HAP-1 (cell line): ENCODE measurements around the gene DOCK10.

ENCODE experiments used
- DNase-seq, 2 experiments: peaks; one replicate each; pipeline ENCODE4 v3.0.0-alpha.2; 2016 to 2020; ENCODE audit warnings: low spot score in 2 of 2
- H3K27me3 ChIP-seq: fragments of 250-450 bp; sonication (Bioruptor Pico); 2 replicates; pipeline ENCODE4 v1.5.1; 2020; ENCODE audit warnings: low read depth, mild to moderate bottlenecking, moderate library complexity
- H3K36me3 ChIP-seq: fragments of 250-450 bp; sonication (Bioruptor Pico); replicated peaks from 2 replicates; pipeline ENCODE4 v1.5.1; 2020; ENCODE audit warnings: mild to moderate bottlenecking
- H3K4me1 ChIP-seq: fragments of 250-450 bp; sonication (Bioruptor Pico); 2 replicates; pipeline ENCODE4 v1.5.1; 2020; ENCODE audit warnings: mild to moderate bottlenecking
- H3K4me3 ChIP-seq: fragments of 250-450 bp; sonication (Bioruptor Pico); 2 replicates; pipeline ENCODE4 v1.5.1; 2020; ENCODE audit warnings: mild to moderate bottlenecking, moderate library complexity
- H3K9me3 ChIP-seq: fragments of 250-450 bp; sonication (Bioruptor Pico); 2 replicates; pipeline ENCODE4 v1.5.1; 2020; ENCODE audit warnings: mild to moderate bottlenecking, moderate library complexity
- in situ Hi-C: fragments of 300-500 bp; cut with MboI; formaldehyde crosslinking; loops from 3 replicates; pipeline ENCODE4 v1.14.3; 2020; ENCODE audit warnings: low sequenced_read_pairs, inconsistent platforms, mixed read lengths

The DOCK10 gene

GRCh38 chr2:224722250-224722649 lies 320.0 kb downstream of the DOCK10 start:
- no peak overlapping the region for H3K4me3 ChIP-seq
- H3K9me3 ChIP-seq = no peaks in the 10 kb centered on the region
- DNase-seq = no peak
- no peaks in the 10 kb centered on the region for H3K36me3 ChIP-seq
- H3K27me3 ChIP-seq = no peaks in the 10 kb centered on the region
- H3K4me1 ChIP-seq = no peaks in the 10 kb centered on the region
- in situ Hi-C loops = no loop called here

DNA sequence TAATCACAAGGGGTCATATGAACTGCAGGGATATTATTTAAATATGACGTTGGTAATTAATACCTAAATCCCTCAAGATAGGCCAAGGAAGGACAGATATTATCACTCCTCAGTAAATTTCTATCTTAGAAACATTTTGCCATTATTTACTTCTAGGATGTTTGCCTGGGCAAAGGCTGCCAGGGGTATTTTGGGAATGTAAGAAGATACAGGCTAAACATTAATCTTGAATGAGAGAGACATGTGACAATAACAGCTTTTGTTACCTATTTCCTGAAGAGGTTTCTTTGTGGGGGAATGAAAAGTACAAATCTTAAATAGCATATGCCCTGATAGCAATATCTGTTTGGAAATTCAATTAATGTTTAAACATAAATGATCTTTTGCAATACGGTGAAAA lies 325.3 kb downstream of the DOCK10 start:
- no peak for DNase-seq
- Histone ChIP-seq H3K9me3 (no peaks in the 10 kb centered on the region), H3K27me3 (no peaks in the 10 kb centered on the region), H3K4me3 (no peak overlapping the region), H3K36me3 (no peaks in the 10 kb centered on the region), H3K4me1 (no peaks in the 10 kb centered on the region)
- in situ Hi-C loops = no loop called here

DNA sequence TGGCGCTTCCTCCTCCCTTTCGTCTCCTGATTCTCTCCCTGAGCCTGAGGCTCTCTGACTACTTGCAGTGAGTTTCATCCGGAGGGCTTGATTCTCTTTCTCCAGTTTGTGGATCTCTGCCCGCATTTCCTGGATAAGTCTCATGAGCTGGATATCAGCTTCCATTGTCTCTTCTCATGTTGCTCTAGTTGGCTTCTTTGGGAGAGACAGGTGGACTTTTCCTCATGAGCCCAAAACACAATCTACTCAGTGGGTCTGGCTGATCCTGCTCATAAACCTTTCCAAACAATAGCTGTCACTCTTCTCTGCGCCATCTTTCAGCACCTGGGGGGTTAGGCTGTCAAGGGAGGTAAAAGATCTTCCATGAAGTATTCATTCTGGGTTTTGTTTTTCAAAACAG lies 326.1 kb downstream of the DOCK10 start, which contains the start of gene CCDC195:
Gene CCDC195, minus strand, starts transcription at position 165 of the 400 bp plus-strand sequence. Its CDS starts 0 bp downstream, at position 165.
- Histone ChIP-seq H3K4me3 (no peak within 1 kb of the TSS), H3K9me3 (no peaks in the 10 kb centered on the region), H3K36me3 (no peaks in the 10 kb centered on the region), H3K27me3 (no peaks in the 10 kb centered on the region), H3K4me1 (no peaks in the 10 kb centered on the region)
- no peak for DNase-seq
- in situ Hi-C loops = no loop called here
